Neural cell (in vitro differentiated cells): ENCODE measurements around the gene DDX51. TPM values are rescaled to one million over a fixed set of nuclear protein-coding genes. Genes with fewer than 3 reads are reported as not detected.

Source experiments
- H2AFZ ChIP-seq: fragments of 200-600, 300-800 bp; sonication (generic), shearing (Covaris generic); 2 replicates; pipeline ENCODE4 v1.6.0; 2014; ENCODE audit warnings: low read depth, mild to moderate bottlenecking, antibody characterized with exemption, low read length, moderate library complexity
- H3F3A ChIP-seq: fragments of 200-600 bp; shearing (Covaris generic); 2 replicates; pipeline ENCODE4 v1.6.1; 2016; ENCODE audit warnings: mild to moderate bottlenecking, moderate library complexity, mixed read lengths, antibody characterized with exemption, low read length; ENCODE audit not compliant: insufficient read depth, poor library complexity, severe bottlenecking
- H3K27ac ChIP-seq: fragments of 200-600, 300-800 bp; sonication (generic), shearing (Covaris generic); 2 replicates; pipeline ENCODE4 v1.5.1; 2014; ENCODE audit warnings: mild to moderate bottlenecking, low read length, moderate library complexity
- H3K27me3 ChIP-seq: fragments of 300-800, 200-600 bp; sonication (generic), shearing (Covaris generic); 2 replicates; pipeline ENCODE4 v1.6.0; 2014; ENCODE audit warnings: mild to moderate bottlenecking, low read depth, low read length, moderate library complexity; ENCODE audit not compliant: insufficient read depth
- H3K36me3 ChIP-seq: fragments of 300-800, 200-600 bp; sonication (generic), shearing (Covaris generic); 2 replicates; pipeline ENCODE4 v1.5.1; 2014; ENCODE audit warnings: mild to moderate bottlenecking, antibody characterized with exemption, low read length, moderate library complexity; ENCODE audit not compliant: insufficient read depth
- H3K4me2 ChIP-seq: fragments of 300-800, 200-600 bp; sonication (generic), shearing (Covaris generic); 2 replicates; pipeline ENCODE4 v1.6.0; 2014; ENCODE audit warnings: mild to moderate bottlenecking, low read length
- H3K4me3 ChIP-seq: fragments of 300-800, 200-600 bp; sonication (generic), shearing (Covaris generic); 2 replicates; pipeline ENCODE4 v1.5.1; 2014; ENCODE audit warnings: mild to moderate bottlenecking, low read length, moderate library complexity
- H3K79me2 ChIP-seq: fragments of 200-600 bp; shearing (Covaris generic); replicated peaks from 2 replicates; pipeline ENCODE4 v1.6.0; 2014; ENCODE audit warnings: mild to moderate bottlenecking, low read length, moderate library complexity; ENCODE audit not compliant: insufficient read depth
- H3K9ac ChIP-seq: fragments of 300-800, 200-600 bp; sonication (generic), shearing (Covaris generic); 2 replicates; pipeline ENCODE4 v1.6.1; 2016; ENCODE audit warnings: mild to moderate bottlenecking, low read length, mixed read lengths
- H3K9me2 ChIP-seq: fragments of 200-600 bp; shearing (Covaris generic); 2 replicates; pipeline ENCODE4 v1.6.1; 2016; ENCODE audit warnings: mild to moderate bottlenecking, low read length, mixed read lengths; ENCODE audit not compliant: insufficient read depth
- H3K9me3 ChIP-seq: fragments of 200-600, 300-800 bp; sonication (generic), shearing (Covaris generic); 2 replicates; pipeline ENCODE4 v1.6.1; 2016; ENCODE audit warnings: mild to moderate bottlenecking, mixed run types, low read length, moderate library complexity, mixed read lengths
- H4K20me1 ChIP-seq: fragments of 200-600 bp; shearing (Covaris generic); 2 replicates; pipeline ENCODE4 v1.6.1; 2016; ENCODE audit warnings: mild to moderate bottlenecking, mixed run types; ENCODE audit not compliant: insufficient read depth
- EP300 ChIP-seq: fragments of 450-650 bp; conservative IDR thresholded peaks from 2 replicates; pipeline ENCODE4 v1.6.1; 2014; ENCODE audit warnings: antibody characterized with exemption, mild to moderate bottlenecking, moderate library complexity; ENCODE audit not compliant: poor library complexity, severe bottlenecking
- MXI1 ChIP-seq: fragments of 450-650 bp; conservative IDR thresholded peaks from 2 replicates; pipeline ENCODE4 v1.6.1; 2014; ENCODE audit warnings: antibody characterized with exemption, mild to moderate bottlenecking; ENCODE audit not compliant: poor library complexity, severe bottlenecking
- POLR2AphosphoS5 ChIP-seq: IDR thresholded peaks from 2 replicates; pipeline ENCODE4 v1.6.1; 2012
- RAD21 ChIP-seq: fragments of 450-650 bp; conservative IDR thresholded peaks from 2 replicates; pipeline ENCODE4 v1.6.1; 2014; ENCODE audit warnings: antibody characterized with exemption, mild to moderate bottlenecking, moderate library complexity
- SMC3 ChIP-seq: fragments of 450-650 bp; conservative IDR thresholded peaks from 2 replicates; pipeline ENCODE4 v1.6.1; 2014; ENCODE audit warnings: antibody characterized with exemption, mild to moderate bottlenecking, moderate library complexity; ENCODE audit not compliant: poor library complexity
- TAF1 ChIP-seq: IDR thresholded peaks from 2 replicates; pipeline ENCODE4 v1.6.1; 2012; ENCODE audit warnings: low read depth
- polyA plus RNA-seq: library from polyadenylated mRNA; depleted of rRNA; stranded (reverse); fragments of >200 nt; gene quantifications from 2 replicates; pipeline ENCODE4 v1.2.3, GENCODE V29; 2014
- TF ChIP-seq, protein P1 (sequence below): fragments of 450-650 bp; IDR thresholded peaks from 2 replicates; pipeline ENCODE4 v1.5.1; 2014; ENCODE audit warnings: antibody characterized with exemption, mild to moderate bottlenecking, moderate library complexity; ENCODE audit not compliant: poor library complexity, severe bottlenecking

DDX51 gene
- polyA plus RNA-seq, 1 donor from 2014 or later = 17.6 TPM

DNA sequence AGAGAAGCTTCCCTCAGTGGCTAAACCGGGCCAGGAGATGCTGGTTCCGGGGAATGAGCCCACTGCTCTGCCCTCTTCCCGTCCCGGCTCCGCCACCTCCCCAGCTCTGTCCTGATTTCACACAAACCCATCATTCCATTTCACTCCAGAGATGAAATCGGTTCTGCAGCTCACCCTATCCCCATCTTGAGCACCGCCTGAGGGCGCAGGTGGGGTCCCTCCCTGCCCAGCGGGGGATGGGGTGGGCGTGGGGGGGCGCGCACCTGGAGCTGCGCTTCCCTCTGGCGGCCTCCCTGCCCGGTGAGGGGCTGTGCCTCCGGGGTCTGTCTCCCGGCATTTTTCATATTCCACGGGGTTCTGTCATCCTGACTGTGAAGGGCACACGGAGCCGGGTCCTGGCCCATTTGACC lies 44.8 kb upstream of the DDX51 start:
- Histone ChIP-seq H3K27me3 (peaks cover 13% of the 10 kb centered on the region), H3K79me2 (no peaks in the 10 kb centered on the region), H2AFZ (peak overlapping the region; percentile 51), H4K20me1 (no peaks in the 10 kb centered on the region), H3K36me3 (no peaks in the 10 kb centered on the region), H3K27ac (no peak overlapping the region), H3K9ac (peak overlapping the region; percentile 56), H3K4me3 (peak overlapping the region; percentile 70), H3K9me2 (no peaks in the 10 kb centered on the region), H3K9me3 (peaks cover under 1% of the 10 kb centered on the region), H3K4me2 (no peak overlapping the region), H3F3A (no peaks in the 10 kb centered on the region)
- TF ChIP-seq SMC3 = no peak
- no peak for TF ChIP-seq RAD21
- TF ChIP-seq, protein P1, sequence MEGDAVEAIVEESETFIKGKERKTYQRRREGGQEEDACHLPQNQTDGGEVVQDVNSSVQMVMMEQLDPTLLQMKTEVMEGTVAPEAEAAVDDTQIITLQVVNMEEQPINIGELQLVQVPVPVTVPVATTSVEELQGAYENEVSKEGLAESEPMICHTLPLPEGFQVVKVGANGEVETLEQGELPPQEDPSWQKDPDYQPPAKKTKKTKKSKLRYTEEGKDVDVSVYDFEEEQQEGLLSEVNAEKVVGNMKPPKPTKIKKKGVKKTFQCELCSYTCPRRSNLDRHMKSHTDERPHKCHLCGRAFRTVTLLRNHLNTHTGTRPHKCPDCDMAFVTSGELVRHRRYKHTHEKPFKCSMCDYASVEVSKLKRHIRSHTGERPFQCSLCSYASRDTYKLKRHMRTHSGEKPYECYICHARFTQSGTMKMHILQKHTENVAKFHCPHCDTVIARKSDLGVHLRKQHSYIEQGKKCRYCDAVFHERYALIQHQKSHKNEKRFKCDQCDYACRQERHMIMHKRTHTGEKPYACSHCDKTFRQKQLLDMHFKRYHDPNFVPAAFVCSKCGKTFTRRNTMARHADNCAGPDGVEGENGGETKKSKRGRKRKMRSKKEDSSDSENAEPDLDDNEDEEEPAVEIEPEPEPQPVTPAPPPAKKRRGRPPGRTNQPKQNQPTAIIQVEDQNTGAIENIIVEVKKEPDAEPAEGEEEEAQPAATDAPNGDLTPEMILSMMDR = no peak
- no peak for TF ChIP-seq EP300

DNA sequence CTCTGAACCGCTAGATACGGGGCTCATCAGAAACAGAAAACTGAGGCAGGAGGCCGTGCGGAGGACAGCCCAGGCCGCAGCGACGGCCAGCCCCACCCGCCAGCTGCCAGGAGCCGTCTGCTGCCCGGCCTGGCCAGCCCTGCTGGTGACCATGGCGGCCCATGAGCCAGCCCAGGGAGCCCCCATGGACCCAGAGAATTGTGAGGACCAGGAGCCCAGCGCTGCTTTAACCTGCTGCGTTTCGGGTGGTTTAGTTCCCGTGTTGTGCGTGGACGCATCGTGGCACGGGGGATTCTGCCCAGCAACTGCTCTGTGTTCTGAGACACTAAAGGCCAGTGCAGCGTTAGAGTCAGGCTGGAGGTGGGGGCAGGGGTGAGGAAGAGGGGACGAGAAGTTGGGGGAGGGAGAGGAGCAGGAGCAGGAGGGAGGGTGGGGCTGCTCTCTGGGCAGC lies 44.4 kb upstream of the DDX51 start:
- no peaks in the 10 kb centered on the region for H3K9me2 ChIP-seq
- TF ChIP-seq MXI1 = no peak
- no peak for TF ChIP-seq SMC3
- no peak for TF ChIP-seq EP300
- TF ChIP-seq TAF1 = no peak
- TF ChIP-seq, protein P1 = no peak
- no peak overlapping the region for H3K27ac ChIP-seq
- no peak overlapping the region for H2AFZ ChIP-seq
- H3K79me2 ChIP-seq = no peaks in the 10 kb centered on the region
- H3F3A ChIP-seq = no peaks in the 10 kb centered on the region
- H3K9ac ChIP-seq = no peak overlapping the region
- H3K27me3 ChIP-seq = peaks cover 13% of the 10 kb centered on the region
- no peaks in the 10 kb centered on the region for H3K36me3 ChIP-seq
- H3K4me2 ChIP-seq = no peak overlapping the region
- no peaks in the 10 kb centered on the region for H4K20me1 ChIP-seq
- H3K9me3 ChIP-seq = no peaks in the 10 kb centered on the region
- no peak overlapping the region for H3K4me3 ChIP-seq

DNA sequence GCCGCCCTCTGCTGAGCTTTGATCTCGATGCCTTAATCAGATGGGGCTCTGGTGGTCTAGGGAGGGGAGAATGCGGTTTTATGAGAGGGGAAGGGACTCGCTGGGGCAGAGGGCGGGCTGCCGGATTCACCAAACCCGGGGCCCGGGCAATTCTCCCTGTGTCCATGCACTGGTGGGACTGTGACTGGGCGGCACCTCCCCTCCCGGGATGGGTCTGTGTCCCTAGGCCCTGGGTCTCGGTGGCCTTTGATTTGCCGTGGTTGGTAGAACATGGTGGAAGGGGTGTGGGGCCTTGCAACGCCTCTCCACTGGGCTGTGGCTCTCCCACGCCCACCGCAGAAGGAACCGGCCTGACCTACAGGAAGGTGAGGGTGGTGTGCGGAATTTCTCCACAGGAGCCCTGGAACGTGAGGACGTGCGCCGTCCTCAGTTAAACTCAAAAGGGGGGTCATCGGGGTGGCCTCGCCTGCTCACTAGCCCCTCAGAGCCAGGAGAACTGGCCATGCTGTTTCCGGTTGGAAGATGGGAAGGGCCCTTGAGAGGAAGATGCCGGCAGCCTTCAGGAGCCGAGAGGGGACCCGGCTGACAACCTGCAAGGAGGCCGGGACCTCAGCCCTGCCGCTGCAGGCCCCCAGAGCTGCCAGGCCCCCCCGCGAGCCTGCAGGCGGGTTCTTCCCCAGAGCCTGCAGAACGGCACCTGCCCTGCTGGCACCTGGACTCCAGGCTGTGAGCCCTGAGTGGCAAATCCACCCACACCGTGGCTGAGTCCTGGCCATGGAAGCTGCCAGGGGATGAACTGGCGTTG lies 43.7 kb upstream of the DDX51 start:
- Histone ChIP-seq H2AFZ (no peak overlapping the region), H4K20me1 (no peaks in the 10 kb centered on the region), H3K36me3 (no peaks in the 10 kb centered on the region), H3K9me2 (no peaks in the 10 kb centered on the region), H3K27me3 (peaks cover 13% of the 10 kb centered on the region), H3K9ac (no peak overlapping the region), H3K79me2 (no peaks in the 10 kb centered on the region), H3K4me2 (no peak overlapping the region), H3K9me3 (no peaks in the 10 kb centered on the region), H3K27ac (no peak overlapping the region), H3K4me3 (no peak overlapping the region), H3F3A (no peaks in the 10 kb centered on the region)
- TF ChIP-seq RAD21 (no peak), POLR2AphosphoS5 (no peak), SMC3 (no peak), TAF1 (no peak)
- TF ChIP-seq, protein P1 = no peak
